Thyroid gland (tissue), 4 donors: ENCODE results near the gene TSG101.

Experiments used
- CTCF ChIP-seq, 6 experiments: fragments of 200-600 bp in 3 of 6; fragments of 450-650 bp in 3 of 6; sonication (generic) in 3 of 6; IDR thresholded peaks; one replicate each; pipeline ENCODE4 v1.5.1; 2016 to 2019; ENCODE audit warnings: antibody characterized with exemption in 6 of 6, mild to moderate bottlenecking in 2 of 6, inconsistent platforms in 1 of 6, moderate library complexity in 1 of 6
- POLR2A ChIP-seq, 2 donors: fragments of 450-650 bp; IDR thresholded peaks; one replicate each; pipeline ENCODE4 v1.6.1; 2017; ENCODE audit warnings: antibody characterized with exemption in 2 of 2, mild to moderate bottlenecking in 2 of 2, moderate library complexity in 1 of 2

GRCh38 chr11:18490736-18491485 is 35.8 kb downstream of the TSG101 start:
- TF ChIP-seq CTCF (IDR thresholded peaks at IDR 0.05) (no peak), POLR2A (IDR thresholded peaks at IDR 0.05) (no peak)
